Measurements from ENCODE around the gene CSNK1G1.

The CSNK1G1 gene

DNA sequence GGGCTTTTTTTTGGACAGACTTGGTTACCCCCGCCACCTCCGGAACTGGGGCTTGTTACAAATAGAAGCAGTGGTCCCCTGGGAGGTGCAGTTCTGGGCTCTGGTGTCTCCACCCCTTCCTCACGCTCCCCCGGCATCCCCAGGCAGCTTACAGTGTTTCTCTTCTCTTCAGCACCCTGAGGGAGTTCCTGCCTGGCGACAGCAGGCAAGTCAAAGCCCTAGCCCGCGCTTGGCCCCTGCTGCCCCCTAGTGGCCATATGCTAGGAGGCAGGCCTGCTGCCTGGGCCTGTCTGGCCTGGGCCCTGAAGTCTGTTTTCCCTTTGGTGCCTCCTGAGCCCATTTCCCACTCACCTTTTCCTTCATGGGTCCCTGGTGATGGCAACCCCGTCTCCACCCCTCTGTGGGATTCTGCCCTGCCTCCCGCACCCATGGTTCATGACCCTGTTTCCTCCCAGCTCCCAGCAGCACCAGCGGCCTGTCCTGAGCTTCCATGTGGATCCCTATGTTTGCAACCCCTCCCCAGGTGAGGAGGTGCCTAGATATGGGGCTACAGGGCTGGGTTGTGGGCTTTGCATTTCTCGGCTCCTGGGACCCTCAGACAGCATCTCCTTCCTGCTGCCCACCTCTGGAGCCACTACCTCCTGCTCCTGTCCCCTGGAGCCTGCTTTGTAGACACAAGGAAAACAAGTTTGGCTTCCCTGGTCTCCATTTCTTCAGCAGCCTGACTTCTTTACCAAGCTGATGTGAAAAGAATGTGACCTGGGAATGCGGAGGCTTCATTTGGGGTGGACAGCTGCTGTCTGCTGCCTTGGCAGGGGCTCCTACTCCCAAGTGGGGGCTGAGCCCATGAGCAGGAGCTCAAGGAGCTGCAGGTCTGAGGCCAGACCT, 202.2 kb downstream of the CSNK1G1 start:
- peak overlapping the region; percentile 81 for H3K4me3 ChIP-seq (ENCODE audit: low read depth, low read length)
- peak; percentile 97 for DNase-seq (ENCODE audit: low read depth)
- TF ChIP-seq, protein P1, sequence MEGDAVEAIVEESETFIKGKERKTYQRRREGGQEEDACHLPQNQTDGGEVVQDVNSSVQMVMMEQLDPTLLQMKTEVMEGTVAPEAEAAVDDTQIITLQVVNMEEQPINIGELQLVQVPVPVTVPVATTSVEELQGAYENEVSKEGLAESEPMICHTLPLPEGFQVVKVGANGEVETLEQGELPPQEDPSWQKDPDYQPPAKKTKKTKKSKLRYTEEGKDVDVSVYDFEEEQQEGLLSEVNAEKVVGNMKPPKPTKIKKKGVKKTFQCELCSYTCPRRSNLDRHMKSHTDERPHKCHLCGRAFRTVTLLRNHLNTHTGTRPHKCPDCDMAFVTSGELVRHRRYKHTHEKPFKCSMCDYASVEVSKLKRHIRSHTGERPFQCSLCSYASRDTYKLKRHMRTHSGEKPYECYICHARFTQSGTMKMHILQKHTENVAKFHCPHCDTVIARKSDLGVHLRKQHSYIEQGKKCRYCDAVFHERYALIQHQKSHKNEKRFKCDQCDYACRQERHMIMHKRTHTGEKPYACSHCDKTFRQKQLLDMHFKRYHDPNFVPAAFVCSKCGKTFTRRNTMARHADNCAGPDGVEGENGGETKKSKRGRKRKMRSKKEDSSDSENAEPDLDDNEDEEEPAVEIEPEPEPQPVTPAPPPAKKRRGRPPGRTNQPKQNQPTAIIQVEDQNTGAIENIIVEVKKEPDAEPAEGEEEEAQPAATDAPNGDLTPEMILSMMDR (IDR thresholded peaks at IDR 0.05; ENCODE audit: insufficient read depth, low read depth, low read length, missing control alignments): peak; percentile 100

DNA sequence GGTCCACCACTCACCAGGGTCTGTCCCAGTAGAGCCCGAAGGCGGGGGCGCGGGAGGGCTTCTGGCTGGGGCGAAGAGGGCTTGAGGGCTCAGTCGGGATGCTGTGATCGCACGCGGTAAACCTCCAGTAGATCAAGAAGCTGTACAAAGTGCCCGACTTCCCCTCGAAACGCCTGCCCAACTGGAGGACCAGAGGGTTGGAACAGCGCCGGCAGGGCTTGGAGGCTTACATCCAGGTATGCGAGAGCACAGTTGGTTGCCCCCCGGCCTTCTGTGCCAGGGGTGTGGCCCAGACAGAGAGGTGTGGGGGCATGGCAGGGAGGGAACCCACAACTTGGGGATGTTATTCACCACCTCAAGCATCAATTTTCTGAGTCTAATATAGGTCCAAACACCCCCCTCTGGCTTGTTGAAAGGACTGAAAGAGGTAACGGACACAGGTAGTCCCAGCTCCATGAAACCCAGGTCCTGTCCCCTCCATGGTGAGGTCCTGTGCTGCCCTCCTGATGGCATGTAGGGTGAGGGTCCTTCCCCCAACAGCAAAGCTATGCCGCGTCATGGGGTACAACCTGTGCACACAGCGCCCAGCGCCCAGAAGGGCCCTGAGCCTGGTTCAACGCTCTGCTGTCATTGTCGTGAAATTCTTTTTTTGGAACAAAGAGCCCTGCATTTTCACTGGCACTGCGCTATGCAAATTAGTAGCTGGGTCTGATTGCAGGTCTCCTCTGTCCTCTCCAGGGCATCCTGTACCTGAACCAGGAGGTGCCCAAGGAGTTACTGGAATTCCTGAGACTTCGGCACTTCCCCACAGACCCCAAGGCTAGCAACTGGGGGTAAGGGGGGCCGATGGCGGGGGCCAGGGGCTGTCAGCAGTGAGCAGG, 203.2 kb downstream of the CSNK1G1 start:
- peak; percentile 73 for DNase-seq (ENCODE audit: low read depth)
- peak overlapping the region; percentile 81 for H3K4me3 ChIP-seq (ENCODE audit: low read depth, low read length)
- TF ChIP-seq, protein P1 (IDR thresholded peaks at IDR 0.05; ENCODE audit: insufficient read depth, low read depth, low read length, missing control alignments): no peak

DNA sequence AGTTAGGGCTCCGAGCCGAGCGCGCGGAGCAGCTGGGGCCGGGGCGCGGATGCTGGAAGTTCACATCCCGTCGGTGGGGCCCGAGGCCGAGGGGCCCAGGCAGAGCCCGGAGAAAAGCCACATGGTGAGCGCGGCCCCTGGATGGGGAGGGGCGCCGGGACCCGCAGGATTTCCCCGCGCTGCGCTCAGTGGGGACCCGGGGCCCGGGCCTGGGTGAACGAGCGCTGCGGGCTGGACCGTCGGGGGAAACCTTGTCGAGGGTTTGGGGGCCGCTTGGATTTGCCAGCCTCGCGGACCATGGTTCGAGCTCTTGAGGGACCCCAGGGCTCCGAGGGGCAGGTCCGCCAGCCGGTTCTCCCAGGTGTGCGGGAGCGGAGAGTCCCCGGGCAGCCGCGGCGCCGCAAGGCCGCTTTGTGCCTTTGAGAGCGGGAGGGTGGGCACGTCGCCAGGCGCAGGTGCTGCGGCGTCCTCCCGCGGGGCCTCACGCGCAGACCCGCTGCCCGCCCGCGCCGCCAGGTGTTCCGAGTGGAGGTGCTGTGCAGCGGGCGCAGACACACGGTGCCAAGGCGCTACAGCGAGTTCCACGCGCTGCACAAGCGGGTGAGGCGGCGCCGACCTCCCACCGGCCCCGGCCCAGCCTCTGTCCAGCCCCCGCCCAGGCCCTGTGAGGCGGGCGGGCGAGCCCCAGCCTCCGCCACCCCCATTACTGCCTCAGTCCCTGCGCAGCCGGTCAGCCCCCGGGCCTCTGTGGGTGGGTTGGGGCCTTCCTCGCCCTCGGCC, 204.1 kb downstream of the CSNK1G1 start, which contains the start of gene SNX22:
SNX22 (plus strand) TSS at position 5 of the 780 bp plus-strand sequence; CDS start at position 50, 45 bp downstream.
- peak; percentile 53 for DNase-seq (ENCODE audit: low read depth)
- TF ChIP-seq, protein P1 (IDR thresholded peaks at IDR 0.05; ENCODE audit: insufficient read depth, low read depth, low read length, missing control alignments): no peak
- peak within 1 kb of the TSS; percentile 81 for H3K4me3 ChIP-seq (ENCODE audit: low read depth, low read length)

DNA sequence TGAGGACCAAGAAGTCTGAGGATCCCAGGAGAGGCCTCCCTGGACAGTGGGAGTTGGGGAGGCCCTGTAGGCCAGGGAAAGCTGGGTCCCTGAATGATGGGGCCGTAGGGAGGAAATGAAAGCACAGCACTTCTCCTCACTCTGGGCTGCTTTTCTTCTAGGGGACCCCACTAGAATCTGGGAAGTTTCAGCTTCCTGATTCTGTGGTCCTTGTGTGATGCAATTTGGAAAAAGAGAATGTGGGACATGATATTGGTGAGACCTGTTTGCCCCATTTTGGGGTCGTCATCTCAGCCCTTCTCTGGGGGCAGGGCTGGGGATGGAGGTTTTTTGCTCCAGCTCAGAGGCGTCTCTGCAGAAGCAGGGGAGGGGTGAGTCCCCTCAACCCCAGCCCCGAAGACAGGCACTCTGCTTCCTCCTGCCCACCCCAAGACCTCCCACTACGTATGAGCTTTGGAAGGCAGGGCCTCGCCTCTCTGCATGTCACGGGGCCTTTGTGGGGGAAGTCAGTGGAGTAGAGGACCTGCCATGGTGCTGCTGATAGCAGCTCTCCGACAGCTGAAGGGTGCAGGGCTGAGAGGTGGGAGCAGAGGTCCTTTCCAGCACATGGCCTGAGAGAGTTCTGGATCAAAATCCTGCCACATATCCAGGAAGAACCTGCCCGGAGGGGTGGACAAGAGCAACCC, 205.9 kb downstream of the CSNK1G1 start:
- DNase-seq (ENCODE audit: low read depth): no peak

DNA sequence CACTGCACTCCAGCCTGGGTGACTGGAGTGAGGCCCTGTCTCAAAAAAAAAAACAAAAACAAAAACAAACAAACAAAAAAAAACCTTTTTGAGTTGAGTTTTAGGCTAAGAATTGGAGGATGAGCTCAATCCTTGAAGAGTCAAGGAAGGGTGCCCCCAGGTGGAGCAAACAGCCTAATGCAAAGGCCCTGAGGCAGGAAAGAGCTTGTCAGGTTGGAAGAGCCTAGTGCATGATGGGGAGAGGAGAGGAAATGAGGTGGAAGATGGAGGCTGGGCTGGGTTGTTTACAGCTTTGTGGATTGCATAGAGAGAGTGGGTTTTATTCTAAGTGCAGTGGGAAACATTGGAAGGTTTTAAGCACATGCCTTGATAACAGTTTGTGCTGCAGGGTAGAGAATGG, 206.5 kb downstream of the CSNK1G1 start:
- TF ChIP-seq, protein P1 (IDR thresholded peaks at IDR 0.05; ENCODE audit: insufficient read depth, low read depth, low read length, missing control alignments): no peak
- peak; percentile 71 for DNase-seq (ENCODE audit: low read depth)
- H3K4me3 ChIP-seq (ENCODE audit: low read depth, low read length): no peak overlapping the region

More for the DNA sequence above, 205.9 kb downstream of the CSNK1G1 start:
- TF ChIP-seq, protein P1 (IDR thresholded peaks at IDR 0.05; ENCODE audit: insufficient read depth, low read depth, low read length, missing control alignments): no peak
- H3K4me3 ChIP-seq (ENCODE audit: low read depth, low read length): no peak overlapping the region

DNA sequence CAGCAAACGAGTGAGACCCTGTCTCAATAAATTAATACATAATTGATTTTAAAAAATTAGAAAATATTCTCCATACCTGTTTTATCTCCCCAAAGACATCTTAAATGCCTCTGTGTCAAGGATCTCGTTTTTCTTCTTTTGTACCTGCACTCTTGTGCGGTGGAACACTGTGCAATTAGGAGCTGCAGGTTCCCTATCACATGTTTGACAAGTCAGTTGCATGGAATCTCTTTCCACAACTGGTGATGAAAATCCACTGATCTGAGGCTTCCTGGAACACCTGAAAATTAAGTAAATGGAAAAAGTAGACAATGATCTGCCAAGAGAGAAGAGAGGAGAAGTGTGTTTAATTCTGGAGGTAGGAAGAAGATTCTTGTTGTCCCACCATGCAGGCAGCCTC, 207.4 kb downstream of the CSNK1G1 start:
- H3K4me3 ChIP-seq (ENCODE audit: low read depth, low read length): no peak overlapping the region
- TF ChIP-seq, protein P1 (IDR thresholded peaks at IDR 0.05; ENCODE audit: insufficient read depth, low read depth, low read length, missing control alignments): no peak

More for the DNA sequence above, 207.4 kb downstream of the CSNK1G1 start:
- DNase-seq (ENCODE audit: low read depth): no peak

Measured in GM12865 (cell line).